OCI-M1 (cell line): ENCODE data around the gene SAMD5.
"Not testable (repeated sequence)": the region's sequence is repeated elsewhere in the genome, so short reads cannot be mapped to it uniquely, and the experiment has no call there.

Source experiments
- DNase-seq: peaks from one replicate; lab custom pipeline; 2025; lab: John Stamatoyannopoulos, UW

Gene SAMD5

DNA sequence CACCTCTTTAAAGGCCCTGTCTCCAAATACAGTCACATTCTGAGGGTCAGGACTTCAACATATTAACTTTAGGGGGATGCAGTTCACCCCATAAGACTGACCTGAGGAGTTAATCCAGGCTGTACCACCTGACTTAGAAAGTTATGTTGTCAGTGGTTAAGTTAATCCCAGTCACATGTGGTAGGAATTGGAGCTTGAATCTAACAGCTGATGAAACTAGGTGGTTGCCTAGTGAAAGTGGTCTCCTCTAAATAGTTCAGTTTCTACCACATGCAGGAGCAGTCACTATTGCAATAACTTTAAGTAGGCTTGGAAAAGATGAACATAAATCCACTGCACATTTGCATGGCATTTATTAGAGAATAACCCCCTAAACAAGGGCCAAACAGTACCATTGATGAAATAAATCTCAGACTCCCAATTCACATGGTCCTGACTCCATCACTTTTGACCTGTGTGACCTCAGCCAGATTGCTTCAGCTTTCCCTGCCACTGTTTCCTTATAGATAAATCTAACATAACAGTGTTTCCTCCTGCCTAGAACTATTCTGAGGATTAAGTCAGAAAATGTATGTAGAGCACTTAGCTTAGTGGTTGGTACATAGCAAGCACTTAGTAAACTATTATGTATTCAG lies 20.1 kb downstream of the SAMD5 start:
- no peak for DNase-seq

DNA sequence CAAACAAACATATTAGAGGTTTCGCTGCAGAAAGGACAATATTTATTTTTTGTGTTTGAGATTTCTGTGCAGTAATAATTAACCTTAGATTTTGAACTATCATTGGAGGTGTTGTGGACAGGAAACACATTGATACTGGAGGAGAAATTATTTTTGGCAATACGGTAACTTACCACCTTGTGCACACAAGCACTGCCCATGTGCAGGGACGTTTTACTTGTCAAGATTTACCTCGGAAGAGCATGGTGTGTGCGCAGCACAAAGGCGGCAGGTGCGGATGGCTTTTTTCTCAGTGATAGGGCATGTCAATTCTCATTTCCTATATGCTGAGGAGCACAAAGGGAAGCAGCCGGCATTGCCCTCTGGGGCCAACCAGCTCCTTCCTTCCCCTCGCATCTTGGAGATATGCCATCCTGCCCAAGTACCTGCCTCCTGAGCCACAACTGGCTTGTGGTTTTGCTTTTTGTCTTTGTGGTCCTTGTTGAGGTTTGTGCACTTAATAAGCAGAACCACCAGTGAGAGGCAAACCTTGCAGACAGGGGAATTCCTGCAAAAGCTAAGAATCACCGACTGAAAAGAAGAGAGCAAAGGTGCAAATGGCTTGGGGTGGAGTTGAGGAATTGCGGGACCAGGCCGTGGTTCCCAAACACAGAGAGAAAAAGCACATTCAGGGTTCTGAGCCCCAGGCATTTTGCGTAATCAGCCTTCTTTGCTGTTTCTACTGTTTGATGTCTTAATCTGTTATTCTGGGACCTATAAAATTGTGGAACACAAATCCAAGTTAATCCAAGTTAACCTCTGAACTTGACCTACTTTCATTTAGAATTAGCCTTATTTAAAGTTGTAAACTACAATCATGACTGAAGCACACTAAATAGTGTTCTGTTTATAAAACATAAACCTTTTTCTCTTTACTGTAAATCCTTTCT lies 21.9 kb downstream of the SAMD5 start:
- DNase-seq, result no peak

DNA sequence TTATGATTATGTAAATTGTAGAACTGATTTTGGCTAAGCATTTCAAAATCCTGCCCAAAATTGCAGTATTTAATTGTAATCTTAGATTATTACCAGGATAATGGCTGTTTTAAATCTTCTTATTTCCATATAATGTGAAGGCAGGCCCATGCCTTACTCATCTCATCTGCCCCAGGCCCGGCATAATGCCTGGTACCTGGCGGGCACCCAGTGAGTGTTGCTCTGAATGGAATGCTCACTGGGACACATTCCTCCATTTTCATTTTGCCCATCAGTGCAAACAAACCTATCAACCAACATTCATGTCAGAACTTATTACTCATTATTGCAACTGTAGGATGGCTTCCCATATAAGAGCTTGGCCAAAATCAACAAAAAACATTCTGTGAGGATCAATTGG lies 22.8 kb downstream of the SAMD5 start:
- DNase-seq, result no peak

DNA sequence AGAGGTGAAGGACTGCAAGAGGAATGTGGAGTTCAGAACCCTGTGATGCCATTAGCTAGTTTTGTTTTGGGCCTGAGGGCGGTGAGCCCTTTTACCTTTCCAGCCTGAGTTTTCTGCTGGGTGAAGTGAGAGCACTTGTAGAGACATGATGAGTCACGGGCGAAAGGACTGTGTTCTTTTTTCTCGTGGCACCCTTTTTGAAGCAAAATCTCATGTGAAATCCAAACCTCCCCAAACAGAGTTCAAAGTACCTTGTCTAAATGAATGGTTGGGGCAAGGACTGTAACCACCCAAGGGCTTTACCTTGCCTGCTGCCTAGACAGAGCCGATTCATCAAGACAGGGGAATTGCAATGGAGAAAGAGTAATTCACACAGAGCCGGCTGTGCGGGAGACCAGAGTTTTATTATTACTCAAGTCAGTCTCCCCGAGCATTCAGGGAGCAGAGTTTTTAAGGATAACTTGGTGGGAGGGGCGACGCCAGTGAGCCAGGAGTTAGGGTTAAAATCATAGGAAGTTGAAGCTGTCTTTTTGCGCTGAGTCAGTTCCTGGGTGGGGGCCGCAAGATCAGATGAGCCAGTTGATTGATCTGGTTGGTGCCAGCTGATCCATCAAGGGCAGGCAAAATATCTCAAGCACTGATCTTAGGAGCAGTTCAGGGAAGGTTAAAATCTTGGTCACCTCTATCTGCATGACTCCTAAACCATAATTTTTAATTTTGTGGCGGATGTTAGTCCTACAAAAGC lies 25.8 kb downstream of the SAMD5 start:
- DNase-seq, result no peak

DNA sequence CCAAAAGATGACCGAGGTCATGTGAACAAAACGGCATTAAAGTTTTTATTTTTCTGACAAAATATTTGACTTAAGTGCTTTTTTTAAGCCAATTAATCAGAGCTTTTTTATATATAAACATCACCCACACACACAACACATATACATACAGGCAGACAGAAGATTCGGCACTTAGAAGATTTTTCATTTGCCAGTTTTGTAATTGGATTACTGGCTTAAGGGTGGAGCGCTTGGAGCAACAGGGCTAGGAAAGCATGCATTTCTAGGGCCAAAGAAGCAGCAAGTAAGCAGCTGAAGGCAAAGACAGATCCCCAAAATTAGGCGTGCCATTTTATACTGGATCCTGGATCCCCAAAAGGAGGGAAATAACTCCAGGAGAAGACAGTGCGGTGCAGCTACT lies 30.3 kb downstream of the SAMD5 start:
- no peak for DNase-seq

DNA sequence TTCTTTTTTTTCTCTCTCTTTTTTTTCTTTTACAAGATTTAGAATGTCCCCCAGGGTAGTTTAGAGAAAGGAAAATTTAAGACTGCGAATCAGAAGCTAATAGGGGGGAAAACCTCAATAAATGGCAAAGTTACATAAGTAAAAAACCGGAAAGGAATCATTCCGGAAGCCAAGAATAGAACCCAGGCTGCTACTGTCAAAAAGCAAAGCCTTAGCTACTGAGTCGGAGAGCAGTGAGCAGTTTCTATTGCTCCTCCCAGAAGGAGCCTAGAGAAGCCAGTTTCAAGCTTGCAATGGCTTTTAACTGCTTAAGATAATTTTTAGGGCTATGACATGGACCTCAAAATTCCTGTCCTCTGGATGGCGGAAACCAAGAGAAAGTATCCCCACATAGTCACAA lies 31.6 kb downstream of the SAMD5 start:
- no peak for DNase-seq

DNA sequence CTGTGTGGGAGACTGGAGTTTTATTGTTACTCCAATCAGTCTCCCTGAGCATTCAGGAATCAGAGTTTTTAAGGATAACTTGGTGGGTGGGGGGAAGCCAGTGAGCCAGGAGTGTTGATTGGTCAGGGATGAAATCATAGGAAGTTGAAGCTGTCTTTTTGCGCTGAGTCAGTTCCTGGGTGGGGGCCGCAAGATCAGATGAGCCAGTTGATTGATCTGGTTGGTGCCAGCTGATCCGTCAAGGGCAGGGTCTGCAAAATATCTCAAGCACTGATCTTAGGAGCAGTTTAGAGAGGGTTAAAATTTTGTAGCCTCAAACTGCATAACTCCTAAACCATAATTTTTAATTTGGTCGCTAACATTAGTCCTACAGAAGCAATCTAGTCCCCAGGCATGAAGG lies 33.9 kb downstream of the SAMD5 start:
- not testable (repeated sequence) for DNase-seq

DNA sequence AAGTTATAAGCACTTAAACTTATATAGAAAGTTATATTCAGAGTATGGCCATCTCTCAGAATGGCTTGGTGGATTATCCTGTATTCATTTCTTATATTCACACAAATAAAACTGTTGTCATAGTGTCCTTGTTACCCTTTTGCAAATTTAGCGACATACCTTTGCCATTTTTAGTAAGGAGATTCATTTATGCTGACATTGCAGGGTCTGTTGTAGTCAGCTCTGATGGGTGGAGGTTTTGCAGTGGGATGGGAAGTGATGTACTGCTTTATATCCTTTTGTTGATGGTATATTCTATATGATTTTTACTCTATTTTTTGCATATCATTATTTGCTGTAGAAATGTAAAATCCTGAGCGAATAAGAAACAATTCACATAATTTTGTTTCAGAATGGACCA lies 35.9 kb downstream of the SAMD5 start:
- no peak for DNase-seq

DNA sequence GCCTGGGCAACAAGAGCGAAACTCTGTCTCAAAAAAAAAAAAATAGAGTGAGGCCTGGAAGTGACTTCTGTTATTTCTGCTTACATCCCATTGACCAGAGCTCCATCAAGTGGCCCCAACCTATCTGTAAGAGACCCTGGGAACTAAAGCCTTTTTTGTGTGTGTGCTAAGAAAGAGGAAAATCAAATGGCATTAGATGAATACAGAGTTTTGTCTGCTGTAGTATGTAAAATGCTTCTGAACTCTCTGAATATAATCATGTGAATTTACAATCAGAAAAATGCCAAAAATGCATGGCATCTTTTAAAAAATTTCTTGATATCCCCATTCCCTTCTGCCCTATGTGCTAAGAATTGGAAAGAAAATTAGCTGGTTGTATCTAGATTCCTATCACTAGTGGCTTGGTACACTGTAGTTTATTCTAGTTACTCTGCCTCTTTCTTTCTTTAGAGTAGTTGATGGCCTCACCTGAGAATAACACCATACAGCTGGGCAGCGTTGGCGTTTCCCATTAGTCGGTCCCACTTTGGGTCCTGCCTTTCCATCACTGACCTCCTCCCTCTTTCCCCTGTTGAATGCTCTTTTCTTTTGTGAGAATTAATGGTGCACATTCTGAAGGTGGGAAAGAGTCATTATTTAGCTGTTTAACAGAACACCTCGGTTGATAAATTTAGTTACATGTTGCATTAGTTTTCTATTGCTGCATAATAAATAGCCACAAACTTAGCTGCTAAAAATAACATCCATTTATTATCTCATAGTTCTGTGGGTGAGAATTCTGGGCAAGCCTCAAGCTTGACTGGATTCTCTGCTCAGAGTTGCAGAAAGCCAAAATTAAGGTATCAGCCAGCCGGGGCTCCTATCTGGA lies 38.2 kb downstream of the SAMD5 start:
- no peak for DNase-seq

DNA sequence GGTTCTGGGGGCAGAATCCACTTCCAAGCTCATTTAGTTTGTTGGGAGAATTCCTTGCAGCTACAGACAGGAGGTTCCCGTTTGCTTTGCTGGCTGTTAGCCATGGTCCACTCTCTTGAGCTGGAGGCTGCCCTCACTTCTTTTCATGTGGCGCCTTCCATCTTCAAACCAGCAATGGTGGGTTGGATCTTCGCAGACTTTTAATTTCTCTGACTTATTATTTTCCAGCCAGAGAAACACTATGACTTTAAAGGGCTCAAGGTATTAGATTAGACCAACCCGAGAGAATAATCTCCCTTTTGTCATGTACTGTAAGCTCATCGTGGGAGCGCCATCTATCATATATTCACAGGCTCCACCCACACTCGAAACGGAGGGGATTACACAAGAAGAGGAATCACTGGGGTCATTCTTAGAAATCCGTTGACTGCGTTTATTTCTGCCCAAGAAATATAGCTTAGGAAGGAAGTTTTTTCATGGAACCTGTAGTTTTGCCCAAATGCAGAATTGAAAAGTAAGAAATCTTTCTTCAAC lies 38.9 kb downstream of the SAMD5 start:
- peak; percentile 53 for DNase-seq

DNA sequence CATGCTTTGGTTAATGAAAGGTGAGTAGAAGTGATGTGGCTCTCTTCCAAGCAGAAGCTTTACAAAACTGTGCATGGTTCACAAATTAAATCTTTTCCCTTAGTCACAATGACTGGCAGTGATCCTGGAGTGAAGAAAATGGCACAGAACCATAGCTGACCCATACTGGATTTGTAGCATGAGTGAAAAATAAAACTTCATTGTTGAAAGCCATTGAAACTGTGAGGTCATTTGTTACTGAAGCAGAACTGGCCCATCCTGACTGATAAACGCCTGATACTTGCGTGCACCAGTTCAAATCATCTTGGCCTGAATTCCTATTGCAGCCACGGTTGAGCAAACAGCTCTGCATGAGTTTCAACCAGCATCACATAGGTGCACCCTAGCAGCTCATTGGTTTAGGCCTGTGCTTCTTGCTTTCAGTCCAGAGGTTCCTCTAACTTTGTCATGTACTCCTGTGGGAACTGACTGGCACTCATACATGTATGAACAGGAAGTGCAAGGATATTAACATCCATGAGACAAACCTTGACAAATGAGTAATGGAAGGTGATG lies 40.5 kb downstream of the SAMD5 start:
- no peak for DNase-seq

DNA sequence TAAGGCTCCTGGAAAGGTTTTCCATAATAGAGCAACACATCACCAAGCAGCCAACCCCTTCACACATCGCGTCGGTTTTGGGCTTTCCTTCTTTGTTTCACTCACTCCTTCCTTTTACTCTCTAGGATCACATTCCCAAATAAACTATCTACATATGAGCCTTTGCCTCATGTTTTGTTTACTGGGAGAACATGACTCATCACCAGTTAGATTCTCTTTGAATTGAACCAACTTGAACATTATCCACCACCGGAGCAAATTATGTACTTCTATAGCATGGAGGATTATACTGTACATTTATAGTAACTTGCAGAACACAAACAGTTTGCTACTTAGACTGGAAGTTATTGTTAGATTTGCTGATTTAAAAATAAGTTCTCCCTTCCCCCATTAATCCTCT lies 41.0 kb downstream of the SAMD5 start:
- DNase-seq, result no peak

DNA sequence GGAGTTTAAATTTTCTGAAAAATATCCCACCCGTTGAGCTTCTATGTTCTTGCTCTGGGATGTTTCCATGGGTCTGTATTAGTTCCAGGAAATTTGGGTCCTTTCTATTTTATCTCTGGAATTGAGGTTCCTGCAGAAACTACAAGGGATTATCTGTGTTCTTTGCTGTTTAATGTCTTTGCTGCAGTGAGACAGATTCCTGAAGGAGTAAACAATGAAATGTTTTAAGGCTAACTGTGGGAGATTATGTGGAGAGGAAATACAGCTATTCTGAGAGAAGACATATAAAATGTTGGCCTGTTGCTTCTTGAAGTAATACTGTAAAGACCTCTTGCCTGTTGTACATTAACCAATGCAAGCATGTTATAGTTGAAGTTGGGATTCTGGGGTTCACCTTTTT lies 43.5 kb downstream of the SAMD5 start:
- DNase-seq, result no peak

DNA sequence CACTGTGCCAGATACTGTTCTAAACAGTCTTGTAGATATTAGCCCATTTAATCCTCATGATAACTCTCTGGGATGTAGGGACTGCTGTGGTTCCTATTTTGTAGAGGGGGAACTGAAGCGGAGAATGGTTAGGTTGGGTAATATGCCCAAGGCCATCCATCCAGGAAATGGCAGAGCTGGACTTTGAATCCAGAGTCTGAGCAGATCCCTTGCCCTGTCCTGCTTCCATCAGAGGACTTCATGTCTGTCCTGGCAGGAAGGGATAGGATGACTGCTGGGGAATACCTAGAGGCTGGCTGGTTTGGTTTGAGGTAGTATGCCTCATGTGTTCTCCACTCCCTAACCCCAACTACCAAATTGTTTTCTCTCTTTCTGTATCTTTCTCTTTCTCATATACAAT lies 44.6 kb downstream of the SAMD5 start:
- no peak for DNase-seq

DNA sequence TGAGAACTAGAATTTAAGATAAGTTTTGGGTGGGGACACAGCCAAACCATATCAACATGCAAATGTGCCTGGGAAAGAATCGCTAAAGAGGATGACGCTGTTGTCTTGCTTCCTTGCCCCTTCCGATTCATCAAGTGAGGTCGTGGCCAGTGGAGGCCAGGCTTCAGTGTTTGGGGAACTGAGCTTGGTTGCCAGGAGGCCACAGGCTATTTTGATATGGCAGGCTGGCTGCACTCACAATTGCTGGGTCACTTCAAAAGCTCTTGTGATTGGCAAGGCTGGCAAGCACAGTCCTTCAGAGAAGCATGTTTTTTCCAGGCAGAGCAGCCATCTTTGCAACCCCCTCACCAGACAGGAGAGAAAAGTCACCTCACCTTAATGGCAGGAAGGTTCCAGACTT lies 45.8 kb downstream of the SAMD5 start:
- DNase-seq, result no peak

DNA sequence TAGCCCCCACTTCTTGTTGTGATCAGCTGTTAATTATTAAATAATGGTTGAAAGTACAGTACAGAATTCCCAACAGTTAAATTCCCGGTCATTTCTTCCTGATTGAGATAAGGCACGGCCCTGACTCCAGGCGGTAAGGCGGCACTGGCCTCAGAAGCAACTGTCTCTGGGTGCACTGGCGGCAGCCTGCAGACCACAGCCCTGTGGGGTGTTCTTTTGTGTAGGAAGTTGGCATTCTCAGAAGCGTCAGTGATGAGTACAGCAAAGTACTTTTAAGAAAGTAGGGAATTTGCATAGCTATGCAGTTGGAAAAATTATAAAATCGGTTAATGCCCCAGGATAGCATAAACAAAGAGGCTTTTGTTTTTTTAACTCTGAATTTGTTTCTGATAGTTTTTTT lies 50.5 kb downstream of the SAMD5 start:
- no peak for DNase-seq

DNA sequence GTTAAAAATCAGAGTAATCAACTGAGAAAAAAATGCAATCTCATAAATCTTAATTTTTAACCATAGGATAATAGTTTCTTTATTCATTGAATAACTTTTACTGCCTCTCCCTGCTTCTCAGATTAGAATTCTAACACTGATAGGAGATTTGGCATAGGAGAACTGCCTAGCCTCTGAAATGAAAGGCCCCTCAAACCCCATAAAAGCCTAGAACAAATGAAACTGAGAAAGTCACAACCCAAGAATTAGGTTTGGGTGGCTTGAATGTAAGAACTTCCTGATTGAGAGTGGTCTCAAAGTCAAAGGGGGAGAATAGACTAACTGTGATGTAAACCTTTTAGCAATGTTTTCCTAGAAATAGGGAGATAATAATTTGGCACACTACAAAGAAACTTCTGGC lies 52.2 kb downstream of the SAMD5 start:
- DNase-seq, result no peak

DNA sequence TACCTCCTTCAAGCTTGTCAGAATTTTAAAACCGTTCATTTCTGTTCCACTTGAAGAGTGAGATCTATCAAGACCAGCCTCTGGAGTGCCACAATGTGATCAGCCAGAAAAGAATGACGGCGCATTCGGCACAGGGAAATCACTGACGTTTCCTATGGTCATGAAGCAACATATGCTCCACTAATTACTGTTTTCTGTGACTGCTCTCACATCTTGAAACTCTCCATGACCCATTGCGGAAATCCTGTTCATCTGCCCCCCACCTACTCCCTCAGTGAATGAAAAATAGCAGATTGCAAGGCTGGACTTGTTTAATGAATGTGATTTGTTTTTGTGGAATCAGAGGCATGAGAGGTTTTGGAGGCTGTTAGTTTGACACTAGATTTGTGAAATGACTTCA lies 53.2 kb downstream of the SAMD5 start:
- DNase-seq, result no peak

DNA sequence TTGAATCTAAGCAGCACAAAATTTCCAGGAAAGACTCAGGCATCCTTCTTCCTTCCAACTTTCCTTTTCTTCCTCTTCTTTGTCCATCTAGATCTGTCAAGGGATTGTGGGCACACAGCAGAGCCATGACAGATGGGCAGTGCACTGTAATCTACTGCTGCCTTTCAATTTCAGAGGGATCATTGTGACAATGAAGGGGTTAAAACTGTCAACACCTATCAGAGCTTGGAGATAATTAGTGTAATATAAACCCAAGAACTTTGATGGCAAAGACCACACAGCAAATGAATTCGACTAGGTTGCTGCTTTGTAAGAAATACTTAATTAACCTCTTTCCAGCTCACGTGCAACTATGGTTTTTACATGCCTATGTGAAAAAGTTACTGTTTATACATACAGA lies 55.0 kb downstream of the SAMD5 start:
- no peak for DNase-seq

DNA sequence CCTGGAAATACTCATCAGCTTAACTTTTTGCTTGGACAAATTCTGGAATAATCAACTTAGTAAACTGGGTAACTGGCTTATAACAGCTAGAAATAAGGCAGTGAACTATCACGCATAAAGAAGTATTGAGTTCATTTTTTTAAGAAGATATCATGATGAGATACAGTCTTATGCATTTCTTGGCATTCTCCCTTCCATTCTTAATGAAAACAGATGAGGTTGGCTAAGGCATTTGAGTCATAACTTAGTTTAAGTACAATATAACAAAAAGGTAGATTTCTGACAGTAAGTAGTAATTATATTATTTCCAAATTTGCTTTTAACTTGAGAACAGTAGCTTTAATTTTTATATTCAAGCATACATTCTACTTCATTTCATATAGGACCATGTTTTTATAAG lies 56.1 kb downstream of the SAMD5 start:
- DNase-seq, result no peak

DNA sequence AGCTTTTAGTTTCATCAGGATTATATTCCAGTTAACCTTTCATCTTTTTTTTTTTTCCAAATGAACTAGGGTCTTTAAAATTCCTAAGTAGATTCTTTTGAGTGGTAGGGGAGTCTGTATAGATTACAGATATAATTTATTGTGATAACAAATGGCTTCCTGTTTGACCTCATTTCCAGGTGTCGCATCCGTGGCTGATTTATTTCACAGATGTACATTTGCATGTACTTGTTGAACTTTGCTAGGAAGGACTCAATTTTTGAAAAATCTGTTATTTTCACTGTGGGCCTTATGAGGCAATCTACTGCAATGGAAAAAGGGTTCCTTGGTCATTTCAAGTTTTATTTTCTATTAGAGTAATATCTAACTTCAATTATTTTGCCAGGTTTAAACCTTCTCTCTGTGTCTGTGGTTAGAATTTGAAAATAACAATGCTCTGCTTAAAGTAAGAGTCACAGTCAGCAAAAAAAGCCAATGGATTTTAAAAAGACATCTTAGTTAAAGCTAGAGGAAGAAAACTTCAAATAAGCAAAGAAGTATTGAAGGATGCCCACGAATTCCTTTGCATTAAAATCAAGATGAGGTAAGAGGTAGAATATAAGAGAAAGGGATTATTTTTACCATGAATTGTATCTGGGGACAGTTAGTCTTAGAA lies 57.9 kb downstream of the SAMD5 start:
- no peak for DNase-seq
